Astrocyte of the hippocampus (primary cell): ENCODE data around the gene NTN5.
A peak's percentile ranks its signal among the peaks of the same experiment; 100 is the strongest.
"Not testable (repeated sequence)": the region's sequence is repeated elsewhere in the genome, so short reads cannot be mapped to it uniquely, and the experiment has no call there.

Experiments
- DNase-seq: peaks from one replicate; pipeline ENCODE4 v3.0.0; 2011; ENCODE audit warnings: low read depth, low spot score

The NTN5 gene

GRCh38 chr19:48670699-48671445 lies 1.9 kb downstream of the NTN5 start:
- no peak for DNase-seq

DNA sequence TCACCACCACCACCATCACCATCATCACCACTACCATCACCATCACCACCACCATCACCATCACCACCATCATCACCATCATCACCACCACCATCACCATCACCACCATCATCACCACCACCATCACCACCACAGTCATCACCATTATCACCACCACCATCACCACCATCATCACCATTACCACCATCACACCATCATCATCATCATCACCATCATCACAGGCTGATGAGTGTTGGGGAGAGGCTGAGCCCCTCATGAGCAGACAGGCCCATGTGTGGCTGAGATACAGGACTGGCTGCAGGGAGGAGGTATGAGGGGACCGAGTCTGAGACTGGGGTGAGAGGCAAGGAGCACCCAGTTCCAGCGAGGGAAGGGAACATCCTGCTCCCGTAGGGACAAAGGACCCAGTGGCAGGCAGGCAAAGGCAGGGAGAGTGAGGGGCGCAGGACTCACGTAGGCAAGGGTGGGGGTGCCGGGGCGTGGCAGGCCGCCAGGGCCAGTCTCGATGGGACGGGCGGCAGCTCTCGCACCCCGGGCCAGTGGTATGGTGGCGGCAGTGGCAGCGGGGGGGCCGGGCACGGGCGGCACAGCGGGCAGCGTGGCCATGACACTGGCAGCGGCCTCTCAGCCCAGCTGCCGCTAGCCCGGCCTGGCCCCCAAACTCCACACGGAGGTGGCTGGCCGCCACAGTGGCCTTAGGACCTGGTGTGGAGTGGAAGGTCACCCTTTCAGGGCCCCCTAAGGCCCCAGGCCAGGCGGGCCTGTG lies 2.7 kb downstream of the NTN5 start:
- no peak for DNase-seq

- DNase-seq, result no peak
Observed at GRCh38 chr19:48668761-48669160, 4.1 kb downstream of the NTN5 start.

DNA sequence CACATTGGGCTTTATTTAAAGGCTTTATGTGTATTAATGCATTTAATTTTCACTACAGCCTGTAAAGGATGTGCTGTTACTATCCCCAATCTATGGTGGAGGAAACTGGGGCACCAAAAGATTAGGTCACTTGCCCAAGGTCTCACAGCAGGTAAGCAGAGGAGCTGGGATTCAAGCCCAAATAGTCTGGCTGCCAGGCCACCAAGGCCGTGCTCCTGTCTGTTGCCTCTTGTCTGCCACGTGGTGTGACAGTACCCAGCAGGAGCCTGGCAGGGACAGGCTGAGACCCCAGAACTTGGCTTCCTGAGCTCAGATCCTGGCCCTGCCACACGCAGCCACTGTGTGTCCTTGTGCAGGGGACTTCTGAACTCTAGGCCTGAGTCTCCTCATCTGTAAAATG lies 4.5 kb downstream of the NTN5 start:
- no peak for DNase-seq

- DNase-seq, result no peak
Observed at GRCh38 chr19:48665786-48666185, 7.0 kb downstream of the NTN5 start.

DNA sequence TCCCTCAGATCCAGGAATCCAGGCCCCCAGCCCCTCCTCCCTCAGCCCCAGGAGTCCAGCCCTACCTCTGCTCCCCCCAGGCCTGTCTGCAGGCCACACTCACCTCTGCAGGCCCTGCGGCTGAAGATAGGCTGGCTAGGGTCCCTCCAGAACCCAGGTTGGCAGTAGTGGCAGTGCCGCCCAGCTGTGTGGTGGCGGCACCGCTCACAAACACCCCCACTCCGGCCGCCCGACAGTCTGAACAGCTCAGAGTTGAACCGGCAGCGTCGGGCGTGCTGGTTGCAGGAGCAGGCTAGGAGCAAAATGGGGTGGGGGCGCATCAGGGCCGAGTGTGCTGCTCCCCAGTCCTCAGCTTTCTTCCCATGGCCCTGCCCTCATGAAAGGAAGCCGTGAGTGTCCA lies 8.3 kb downstream of the NTN5 start:
- DNase-seq, result no peak

GRCh38 chr19:48663667-48664066 lies 9.2 kb downstream of the NTN5 start:
- DNase-seq, result no peak

GRCh38 chr19:48661711-48662090 lies 11.1 kb downstream of the NTN5 start:
- no peak for DNase-seq

- DNase-seq, result peak; percentile 90
Observed at GRCh38 chr19:48660852-48661710, 11.7 kb downstream of the NTN5 start.

- DNase-seq, result peak; percentile 17
Observed at GRCh38 chr19:48659768-48660167, 13.0 kb downstream of the NTN5 start.

DNA sequence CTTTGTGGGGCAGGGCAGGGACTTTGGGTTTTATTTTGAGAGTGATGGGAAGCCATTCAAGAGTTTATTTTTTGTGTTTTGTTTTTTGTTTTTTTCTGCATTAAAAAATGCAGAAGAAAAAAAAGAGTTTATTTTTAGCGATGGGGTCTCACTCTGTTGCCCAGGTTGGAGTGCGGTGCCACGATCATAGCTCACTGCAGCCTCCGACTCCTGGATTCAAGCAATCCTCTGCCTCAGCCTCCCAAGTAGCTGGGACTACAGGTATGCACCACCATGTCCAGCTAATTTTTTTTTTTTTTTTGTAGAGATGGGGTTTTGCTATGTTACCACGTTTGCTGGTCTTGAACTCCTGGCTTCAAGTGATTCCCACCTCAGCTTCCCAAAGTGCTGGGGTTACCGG lies 14.3 kb downstream of the NTN5 start:
- DNase-seq, result no peak

DNA sequence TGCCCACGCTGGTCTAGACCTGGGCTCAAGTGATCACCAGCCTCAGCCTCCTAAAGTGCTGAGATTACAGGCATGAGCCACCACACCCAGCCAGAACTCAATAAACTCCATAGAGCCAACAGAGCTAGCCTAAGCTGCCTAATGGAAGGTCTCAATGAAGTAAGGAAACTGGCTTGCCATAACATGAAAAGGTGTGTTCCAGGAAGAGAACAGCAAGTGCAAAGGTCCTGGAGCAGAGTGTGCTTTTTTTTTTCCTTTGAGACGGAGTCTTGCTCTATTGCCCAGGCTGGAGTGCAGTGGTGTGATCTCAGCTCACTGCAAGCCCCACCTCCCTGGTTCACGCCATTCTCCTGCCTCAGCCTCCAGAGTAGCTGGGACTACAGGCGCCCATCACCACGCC lies 15.0 kb downstream of the NTN5 start:
- not testable (repeated sequence) for DNase-seq

DNA sequence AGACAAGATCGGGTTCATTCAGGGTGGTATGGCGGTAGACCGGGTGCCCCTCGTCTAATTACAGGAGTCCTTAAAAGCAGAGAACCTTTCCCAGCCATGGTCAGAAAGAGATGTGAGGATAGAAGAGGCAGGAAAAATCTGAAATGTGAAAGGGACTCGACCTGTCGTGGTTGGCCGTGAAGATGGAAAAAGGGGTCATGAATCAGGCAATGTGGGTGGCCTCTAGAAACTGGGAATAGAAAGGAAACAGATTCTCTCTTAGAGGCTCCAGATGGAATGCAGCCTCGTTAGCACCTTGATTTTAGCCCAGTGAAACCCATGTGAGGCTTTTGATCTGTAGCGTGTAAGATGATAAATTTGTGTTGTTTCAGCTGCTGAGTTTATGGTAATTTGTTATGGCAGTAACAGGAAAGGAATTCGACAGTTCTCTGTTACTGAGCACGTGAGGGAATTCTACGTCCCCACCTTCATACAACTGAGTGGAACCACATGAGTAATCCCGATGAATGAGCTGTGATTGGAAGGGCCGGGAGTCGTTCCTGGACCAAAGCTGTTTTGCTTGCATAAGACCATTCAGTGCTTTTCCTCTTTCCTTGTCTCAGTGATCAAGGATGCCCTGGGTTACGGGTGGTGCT lies 15.9 kb downstream of the NTN5 start:
- DNase-seq, result peak; percentile 92

GRCh38 chr19:48654299-48655059 lies 18.3 kb downstream of the NTN5 start:
- peak; percentile 24 for DNase-seq

GRCh38 chr19:48651683-48652048 lies 21.2 kb downstream of the NTN5 start:
- DNase-seq, result no peak

- no peak for DNase-seq
Observed at GRCh38 chr19:48650974-48651682, 21.7 kb downstream of the NTN5 start.

GRCh38 chr19:48648134-48648533 lies 24.7 kb downstream of the NTN5 start:
- no peak for DNase-seq

DNA sequence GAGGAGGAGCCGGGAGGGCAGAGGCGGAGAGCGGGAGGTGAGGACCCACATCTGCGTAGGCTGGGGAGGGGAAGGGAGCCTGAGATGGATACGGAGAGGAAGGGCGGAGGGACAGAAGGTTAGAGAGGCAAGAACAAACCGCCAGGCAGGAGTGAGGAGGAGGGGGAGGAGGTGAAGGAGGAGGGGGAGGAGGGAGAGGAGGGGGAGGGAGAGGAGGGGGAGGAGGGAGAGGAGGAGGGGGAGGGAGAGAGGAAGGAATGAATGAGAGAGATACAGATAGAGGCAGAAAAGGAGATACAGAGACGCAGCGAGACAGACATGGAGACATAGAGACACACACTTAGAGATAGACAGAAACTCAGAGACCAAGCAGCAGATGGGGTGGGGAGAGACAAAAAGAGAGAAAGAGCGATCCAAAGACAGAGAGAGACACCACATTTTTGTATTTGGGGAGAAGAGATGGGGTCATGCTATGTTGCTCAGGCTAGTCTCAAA lies 26.0 kb downstream of the NTN5 start:
- no peak for DNase-seq

DNA sequence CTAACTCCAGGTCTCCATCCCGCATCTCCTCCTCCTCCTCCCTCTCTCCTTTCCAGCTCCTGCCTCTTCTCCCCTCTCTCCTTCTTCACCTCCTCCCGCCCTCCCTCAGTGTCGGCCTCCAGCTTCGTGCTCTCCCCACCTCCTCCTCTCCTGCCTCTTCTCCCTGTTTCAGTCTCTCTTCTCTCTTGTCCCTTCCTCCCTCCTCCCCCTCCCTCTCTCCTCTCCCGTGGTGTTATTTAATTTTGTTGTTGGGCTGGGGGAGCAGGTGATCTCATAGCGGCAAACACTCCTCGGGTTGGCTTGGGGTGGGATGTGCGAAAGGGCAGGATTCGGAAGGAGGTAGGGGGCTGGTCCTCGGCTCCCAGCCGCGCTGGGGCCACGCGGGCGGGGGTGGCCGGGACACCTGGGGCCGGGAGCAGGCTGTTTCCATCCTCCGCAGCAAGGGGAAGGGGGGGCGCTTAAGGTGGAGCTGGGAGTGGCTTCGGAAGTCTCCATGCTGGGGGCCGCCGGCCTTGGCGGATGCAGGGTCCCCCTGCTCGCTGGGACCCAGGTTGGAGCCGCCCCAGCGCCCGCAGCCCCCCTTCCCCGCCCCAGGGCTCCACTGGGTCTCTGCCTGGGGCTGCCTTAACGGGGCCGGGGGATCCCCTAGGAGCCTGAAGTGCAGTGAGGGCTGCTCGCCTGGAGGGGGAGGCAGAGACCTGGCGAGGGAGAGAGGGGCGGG lies 26.7 kb downstream of the NTN5 start, which contains the start of gene CA11:
Gene CA11 (minus strand): TSS at position 187 of the 721 bp plus-strand sequence. CDS start 555 bp downstream, outside the sequence.
- DNase-seq, result peak; percentile 94
